Retinal pigment epithelial cell (primary cell): ENCODE measurements around the gene STOML2.

Source experiments
- DNase-seq: peaks from one replicate; pipeline ENCODE4 v3.0.0-alpha.2; 2010; ENCODE audit warnings: low read depth
- H3K4me3 ChIP-seq: 2 replicates; pipeline ENCODE4 v1.5.1; 2011; ENCODE audit warnings: mild to moderate bottlenecking, low read length, control low read depth, moderate library complexity
- CTCF ChIP-seq: conservative IDR thresholded peaks from 2 replicates; pipeline ENCODE4 v1.5.1; 2011; ENCODE audit warnings: low read depth, low read length, control low read depth, inconsistent platforms

STOML2 gene

GRCh38 chr9:35091536-35091935 lies 11.4 kb downstream of the STOML2 start:
- no peak for DNase-seq
- H3K4me3 ChIP-seq: no peak overlapping the region
- TF ChIP-seq CTCF: no peak

- DNase-seq: no peak
- H3K4me3 ChIP-seq: no peak overlapping the region
- TF ChIP-seq CTCF: no peak
Observed at GRCh38 chr9:35089434-35089833, 13.5 kb downstream of the STOML2 start.

- no peak for DNase-seq
- no peak for TF ChIP-seq CTCF
- H3K4me3 ChIP-seq: no peak overlapping the region
Observed at GRCh38 chr9:35085078-35085477, 17.9 kb downstream of the STOML2 start.

- TF ChIP-seq CTCF: no peak
- peak within 1 kb of the TSS; percentile 81 for H3K4me3 ChIP-seq
- DNase-seq: peak; percentile 63
Observed at GRCh38 chr9:35079426-35080341, 23.2 kb downstream of the STOML2 start, which contains the start of gene FANCG. Gene FANCG (minus strand): TSS chr9:35079942. CDS start chr9:35079524, 418 bp downstream.

- peak overlapping the region; percentile 81 for H3K4me3 ChIP-seq
- no peak for DNase-seq
- TF ChIP-seq CTCF: no peak
Observed at GRCh38 chr9:35079041-35079425, 23.9 kb downstream of the STOML2 start.

GRCh38 chr9:35078066-35078465 lies 24.9 kb downstream of the STOML2 start:
- no peak for DNase-seq
- no peak for TF ChIP-seq CTCF
- peak overlapping the region; percentile 81 for H3K4me3 ChIP-seq

GRCh38 chr9:35076848-35077247 lies 26.1 kb downstream of the STOML2 start:
- no peak for DNase-seq
- H3K4me3 ChIP-seq: no peak overlapping the region
- TF ChIP-seq CTCF: no peak
